IMR-90 (cell line): ENCODE measurements around the gene EIF2A. TPM values are rescaled to one million over a fixed set of nuclear protein-coding genes. Genes with fewer than 3 reads are reported as not detected.

ENCODE experiments used
- ATAC-seq: fragments of 200-7000 bp; cut with Tn5 transposase; 2 replicates; pipeline ENCODE4 v1.9.1; 2020; ENCODE audit warnings: low read depth, mild to moderate bottlenecking, moderate library complexity
- BruUV-seq: library from RNA; stranded (reverse); fragments of 400-500 nt; replicated peaks from 2 replicates; lab custom pipeline; 2021; lab: Mats Ljungman, UMichigan
- CTCF ChIA-PET: fragments of 300-600 bp; formaldehyde crosslinking; extraction: SDS; loops from one replicate; lab custom pipeline; 2021; ENCODE audit warnings: antibody characterized with exemption; lab: Yijun Ruan, JAX
- POLR2A ChIA-PET: fragments of 300-600 bp; sonication (Branson Sonifier 250); formaldehyde crosslinking; loops from one replicate; lab custom pipeline; 2022; ENCODE audit warnings: antibody characterized with exemption; ENCODE audit not compliant: unreplicated experiment; lab: Charles Lee
- DNase-seq: peaks from one replicate; pipeline ENCODE4 v3.0.0; 2013
- H2AFZ ChIP-seq: replicated peaks from 2 replicates; pipeline ENCODE3; 2013; ENCODE audit warnings: low read length, mild to moderate bottlenecking; ENCODE audit not compliant: poor library complexity
- H2AK5ac ChIP-seq: 2 replicates; pipeline ENCODE4 v1.6.1; 2013; ENCODE audit warnings: low read depth, low read length, inconsistent platforms
- H2AK9ac ChIP-seq: replicated peaks from 2 replicates; pipeline ENCODE3; 2013; ENCODE audit warnings: mild to moderate bottlenecking, low read depth, low read length, moderate library complexity; ENCODE audit not compliant: poor library complexity
- H2BK120ac ChIP-seq: 2 replicates; pipeline ENCODE4 v1.6.1; 2013; ENCODE audit warnings: low read depth, low read length, inconsistent platforms
- H2BK15ac ChIP-seq: 3 replicates; pipeline ENCODE4 v1.6.1; 2013; ENCODE audit warnings: low read depth, low read length, inconsistent platforms
- H2BK20ac ChIP-seq: 2 replicates; pipeline ENCODE4 v1.6.1; 2013; ENCODE audit warnings: low read depth, mild to moderate bottlenecking, inconsistent platforms, low read length, moderate library complexity
- H2BK5ac ChIP-seq: 2 replicates; pipeline ENCODE4 v1.6.1; 2013; ENCODE audit warnings: mild to moderate bottlenecking, low read depth, low read length, inconsistent platforms; ENCODE audit not compliant: poor library complexity, severe bottlenecking
- H3K14ac ChIP-seq: replicated peaks from 2 replicates; pipeline ENCODE4 v1.6.1; 2013; ENCODE audit warnings: low read depth, low read length, inconsistent platforms
- H3K18ac ChIP-seq: 2 replicates; pipeline ENCODE4 v1.6.1; 2013; ENCODE audit warnings: low read depth, low read length, control low read depth
- H3K23ac ChIP-seq: 2 replicates; pipeline ENCODE4 v1.6.1; 2013; ENCODE audit warnings: low read depth, low read length, inconsistent platforms
- H3K27ac ChIP-seq: 2 replicates; pipeline ENCODE4 v1.5.1; 2013; ENCODE audit warnings: mild to moderate bottlenecking, control low read depth, low read length; ENCODE audit not compliant: insufficient read depth
- H3K27me3 ChIP-seq: 2 replicates; pipeline ENCODE4 v1.6.1; 2013; ENCODE audit warnings: low read length; ENCODE audit not compliant: control insufficient read depth, insufficient read depth
- H3K36me3 ChIP-seq: 2 replicates; pipeline ENCODE4 v1.6.1; 2013; ENCODE audit warnings: low read length, mixed read lengths; ENCODE audit not compliant: control insufficient read depth, insufficient read depth
- H3K4ac ChIP-seq: 2 replicates; pipeline ENCODE4 v1.6.1; 2013; ENCODE audit warnings: low read depth, low read length, inconsistent platforms
- H3K4me1 ChIP-seq: 2 replicates; pipeline ENCODE4 v1.6.1; 2013; ENCODE audit warnings: low read length, mixed read lengths; ENCODE audit not compliant: control insufficient read depth, insufficient read depth
- H3K4me2 ChIP-seq: 2 replicates; pipeline ENCODE4 v1.6.1; 2013; ENCODE audit warnings: low read depth, mild to moderate bottlenecking, control low read depth, low read length, moderate library complexity
- H3K4me3 ChIP-seq: 2 replicates; pipeline ENCODE4 v1.5.1; 2013; ENCODE audit warnings: low read depth, mild to moderate bottlenecking, control low read depth, low read length, moderate library complexity; ENCODE audit not compliant: insufficient read depth
- H3K56ac ChIP-seq: 2 replicates; pipeline ENCODE4 v1.6.1; 2013; ENCODE audit warnings: low read length, inconsistent platforms; ENCODE audit not compliant: insufficient read depth; ENCODE audit errors: extremely low read depth
- H3K79me1 ChIP-seq, 2 experiments: 2 replicates each; pipeline ENCODE4 v1.6.1; 2013; ENCODE audit warnings: low read length in 2 of 2, inconsistent platforms in 1 of 2, low read depth in 1 of 2
- H3K9ac ChIP-seq: 2 replicates; pipeline ENCODE4 v1.6.1; 2013; ENCODE audit warnings: low read depth, low read length, control low read depth
- H3K9me1 ChIP-seq: 2 replicates; pipeline ENCODE4 v1.6.1; 2013; ENCODE audit warnings: low read length, inconsistent platforms; ENCODE audit not compliant: insufficient read depth
- H3K9me3 ChIP-seq: 2 replicates; pipeline ENCODE4 v1.6.1; 2013; ENCODE audit warnings: low read length; ENCODE audit not compliant: control insufficient read depth, insufficient read depth
- H4K20me1 ChIP-seq: 2 replicates; pipeline ENCODE4 v1.6.1; 2013; ENCODE audit warnings: low read length, inconsistent platforms; ENCODE audit not compliant: insufficient read depth
- H4K5ac ChIP-seq: 2 replicates; pipeline ENCODE4 v1.6.1; 2013; ENCODE audit warnings: mild to moderate bottlenecking, low read depth, low read length, control low read depth
- H4K8ac ChIP-seq, 2 experiments: 2 replicates each; pipeline ENCODE4 v1.6.1; 2013; ENCODE audit warnings: low read depth in 2 of 2, low read length in 2 of 2, control low read depth in 1 of 2, inconsistent platforms in 1 of 2
- H4K91ac ChIP-seq: 2 replicates; pipeline ENCODE4 v1.6.1; 2013; ENCODE audit warnings: low read depth, low read length, inconsistent platforms; ENCODE audit not compliant: insufficient read depth
- BHLHE40 ChIP-seq: fragments of 150-350 bp; IDR thresholded peaks from 2 replicates; pipeline ENCODE4 v1.6.1; 2016; ENCODE audit warnings: mild to moderate bottlenecking, low read depth, low read length
- CTCF ChIP-seq: conservative IDR thresholded peaks from 2 replicates; pipeline ENCODE4 v1.5.1; 2012; ENCODE audit warnings: mild to moderate bottlenecking, low read depth, low read length, improper control_type of control experiment
- POLR2A ChIP-seq: IDR thresholded peaks from 2 replicates; pipeline ENCODE4 v1.6.1; 2012; ENCODE audit warnings: mild to moderate bottlenecking, low read depth, low read length
- RCOR1 ChIP-seq: IDR thresholded peaks from 2 replicates; pipeline ENCODE4 v1.6.1; 2012; ENCODE audit warnings: mild to moderate bottlenecking, low read length, improper control_type of control experiment; ENCODE audit not compliant: insufficient replicate concordance
- USF2 ChIP-seq: fragments of 150-350 bp; IDR thresholded peaks from 2 replicates; pipeline ENCODE4 v1.6.1; 2017; ENCODE audit warnings: mild to moderate bottlenecking, antibody characterized with exemption, low read length, low read depth
- whole genome bisulfite sequencing, 2 experiments: methylation state at CpG; one replicate each; pipeline versions ENCODE4 v1.1.5 to v1.1.7; 2013; ENCODE audit warnings: missing lambda C conversion rate in 2 of 2; ENCODE audit not compliant: insufficient read length in 1 of 2; ENCODE audit errors: extremely low coverage in 2 of 2; 5-methylcytosine and 5-hydroxymethylcytosine counted together
- dilution Hi-C: fragments of 300-500 bp; cut with HindIII; formaldehyde crosslinking; loops from one replicate; pipeline ENCODE4 v1.14.3; 2018; ENCODE audit warnings: low sequenced_read_pairs; ENCODE audit not compliant: unreplicated experiment
- in situ Hi-C: fragments of 300-500 bp; cut with MboI; formaldehyde crosslinking; loops from 3 replicates; pipeline ENCODE4 v1.14.3; 2019; ENCODE audit warnings: low sequenced_read_pairs, inconsistent platforms, mixed read lengths
- intact Hi-C: fragments of 100-400 bp; cut with micrococcal nuclease; formaldehyde crosslinking; loops from 2 replicates; pipeline ENCODE4 v1.10.0; 2022
- polyA plus RNA-seq, 3 experiments: library from polyadenylated mRNA; depleted of rRNA; stranded (reverse); fragments of >200 nt; gene quantifications; 2 replicates each; pipeline ENCODE4 v1.2.3, GENCODE V29; 2012; ENCODE audit warnings: low replicate concordance in 1 of 3
- total RNA-seq: library from RNA; depleted of rRNA; stranded (reverse); fragments of >200 nt; gene quantifications from 2 replicates; pipeline ENCODE4 v1.2.3, GENCODE V29; 2012

EIF2A gene
- total and polyA plus RNA-seq, 2 of the 4 experiments (the other 2 are of a cell fraction) = 61.2 to 166 TPM

- no CpG with 5 or more reads among the region's 2 CpGs for WGBS, 2 experiments
- ATAC-seq (no peak), DNase-seq (peak; percentile 40)
- no peak overlapping the region for H3K4me3 ChIP-seq
- dilution Hi-C loops = no loop called here
- H3K27me3 ChIP-seq = no peaks in the 10 kb centered on the region
- H3K56ac ChIP-seq = no peak overlapping the region
- no peaks in the 10 kb centered on the region for H3K9me3 ChIP-seq
- in situ Hi-C loops = no loop called here
- no peak overlapping the region for H3K23ac ChIP-seq
- no peak overlapping the region for H3K18ac ChIP-seq
- H2BK120ac ChIP-seq = no peak overlapping the region
- H4K20me1 ChIP-seq = no peaks in the 10 kb centered on the region
- no peaks in the 10 kb centered on the region for H3K4me1 ChIP-seq
- H2BK20ac ChIP-seq = no peak overlapping the region
- no peak overlapping the region for H4K91ac ChIP-seq
- peaks cover 2 to 3% of the 10 kb centered on the region in 2 experiments; a peak in 2 of 4 replicates for H3K79me1 ChIP-seq
- no peak overlapping the region for H2BK5ac ChIP-seq
- H3K36me3 ChIP-seq = peaks cover 9% of the 10 kb centered on the region
- no TSS peak for BruUV-seq
- TF ChIP-seq CTCF (no peak), USF2 (no peak), BHLHE40 (no peak), RCOR1 (no peak), POLR2A (no peak)
- H3K14ac ChIP-seq = no peak overlapping the region
- H4K5ac ChIP-seq = no peak overlapping the region
- no peak overlapping the region for H3K4ac ChIP-seq
- no peak overlapping the region for H2AFZ ChIP-seq
- H3K9ac ChIP-seq = no peak overlapping the region
- no peak overlapping the region for H3K4me2 ChIP-seq
- H3K27ac ChIP-seq = no peak overlapping the region
- ChIA-PET POLR2A (no interaction called here), CTCF (no interaction called here)
- intact Hi-C loops = no loop called here
- no peak overlapping the region for H2AK9ac ChIP-seq
- H4K8ac ChIP-seq = no peak overlapping the region
- no peak overlapping the region for H2AK5ac ChIP-seq
- no peak overlapping the region for H2BK15ac ChIP-seq
- no peaks in the 10 kb centered on the region; the same call in 1 of the 2 replicates for H3K9me1 ChIP-seq
These were observed 81.0 kb downstream of the EIF2A start for GRCh38 chr3:150627557-150627956.
